A549 (cell line): ENCODE data around the gene MALAT1. TPM values are rescaled to one million over a fixed set of nuclear protein-coding genes. Genes with fewer than 3 reads are reported as not detected.

Experiments used
- ATAC-seq, 2 experiments: fragments of 200-7000 bp in 1 of 2; fragments of >200 bp in 1 of 2; cut with Nextera tagmentation in 1 of 2; cut with Tn5 transposase in 1 of 2; 3 replicates each; pipeline versions ENCODE4 v1.8.0 to v1.9.1; 2018 to 2020; ENCODE audit warnings: mild to moderate bottlenecking in 1 of 2, moderate library complexity in 1 of 2
- CTCF ChIA-PET: fragments of 300-600 bp; sonication (Branson Sonifier 250); formaldehyde crosslinking; extraction: SDS; loops from one replicate; lab custom pipeline; 2021; ENCODE audit warnings: antibody characterized with exemption, inconsistent platforms; lab: Yijun Ruan, JAX
- POLR2A ChIA-PET: fragments of 350-600 bp; formaldehyde crosslinking; extraction: SDS; loops from one replicate; lab custom pipeline; 2021; ENCODE audit warnings: antibody characterized with exemption, inconsistent platforms; lab: Yijun Ruan, JAX
- DNase-seq, 2 experiments: peaks; one replicate each; pipeline versions ENCODE4 v3.0.0 to v3.0.0-alpha.2; 2011 to 2016; ENCODE audit warnings: low read depth in 1 of 2, low spot score in 1 of 2
- FAIRE-seq: peaks from 2 replicates; lab custom pipeline; 2011; peaks lifted over from hg19 to GRCh38; lab: Jason Lieb, UNC
- H3K27ac ChIP-seq, 2 experiments: fragments of >200 bp; sonication (Bioruptor Twin); formaldehyde crosslinking; 3 replicates each; pipeline ENCODE4 v1.5.1; 2016 to 2017
- H3K4me1 ChIP-seq: fragments of >200 bp; sonication (Bioruptor Twin); formaldehyde crosslinking; 3 replicates; pipeline ENCODE4 v1.6.1; 2016
- H3K4me2 ChIP-seq: fragments of >200 bp; sonication (Bioruptor Twin); formaldehyde crosslinking; 3 replicates; pipeline ENCODE4 v1.6.1; 2016
- H3K4me3 ChIP-seq: fragments of >200 bp; sonication (Bioruptor Twin); formaldehyde crosslinking; 3 replicates; pipeline ENCODE4 v1.5.1; 2016
- H3K9me3 ChIP-seq: fragments of >200 bp; sonication (Bioruptor Twin); formaldehyde crosslinking; 3 replicates; pipeline ENCODE4 v1.6.1; 2016
- EHMT2 ChIP-seq: fragments of 200-600 bp; sonication (generic); IDR thresholded peaks from 2 replicates; pipeline ENCODE4 v1.6.1; 2016; ENCODE audit warnings: antibody characterized with exemption, low read depth, mild to moderate bottlenecking, moderate library complexity
- EP300 ChIP-seq, 2 experiments: fragments of >200 bp; sonication (Bioruptor Twin); formaldehyde crosslinking; IDR thresholded peaks; 2 replicates in 1 of 2; 3 replicates in 1 of 2; pipeline ENCODE4 v1.6.1; 2016 to 2017
- ESRRA ChIP-seq: fragments of 150-350 bp; IDR thresholded peaks from 2 replicates; pipeline ENCODE4 v1.6.1; 2014; ENCODE audit warnings: mild to moderate bottlenecking, low read length, borderline replicate concordance
- FOSL2 ChIP-seq, 2 experiments: fragments of 450-650 bp in 1 of 2; fragments of >200 bp in 1 of 2; sonication (Bioruptor Twin) in 1 of 2; formaldehyde crosslinking; IDR thresholded peaks; 2 replicates each; pipeline versions ENCODE4 v1.5.0 to v1.6.1; 2016 to 2020; ENCODE audit warnings: mild to moderate bottlenecking in 1 of 2, moderate library complexity in 1 of 2
- HOXB13 ChIP-seq: fragments of 250-450 bp; sonication (Bioruptor Pico); IDR thresholded peaks from 2 replicates; pipeline ENCODE4 v1.5.0; 2020; ENCODE audit warnings: low read depth, mild to moderate bottlenecking, moderate library complexity
- MAFK ChIP-seq: fragments of 450-650 bp; IDR thresholded peaks from 2 replicates; pipeline ENCODE4 v1.6.1; 2014; ENCODE audit not compliant: partially characterized antibody
- NR3C1 ChIP-seq: fragments of >200 bp; sonication (Bioruptor Twin); formaldehyde crosslinking; IDR thresholded peaks from 3 replicates; pipeline ENCODE4 v1.6.1; 2017
- POLR2AphosphoS2 ChIP-seq: conservative IDR thresholded peaks from 2 replicates; pipeline ENCODE4 v1.6.1; 2012; ENCODE audit warnings: low read length, improper control_type of control experiment, inconsistent platforms
- RAD21 ChIP-seq, 2 experiments: fragments of >200 bp in 1 of 2; sonication (Bioruptor Twin) in 1 of 2; formaldehyde crosslinking in 1 of 2; IDR thresholded peaks in 1 of 2; conservative IDR thresholded peaks in 1 of 2; 2 replicates in 1 of 2; 3 replicates in 1 of 2; pipeline ENCODE4 v1.6.1; 2012 to 2018; ENCODE audit warnings: inconsistent platforms in 1 of 2
- SMC3 ChIP-seq: fragments of >200 bp; sonication (Bioruptor Twin); formaldehyde crosslinking; IDR thresholded peaks from 3 replicates; pipeline ENCODE4 v1.6.1; 2018; ENCODE audit warnings: inconsistent platforms
- ZNF302 ChIP-seq: fragments of 250-450 bp; sonication (Bioruptor Pico); IDR thresholded peaks from 2 replicates; pipeline ENCODE4 v1.9.0; 2021; ENCODE audit warnings: inconsistent platforms, mild to moderate bottlenecking, moderate library complexity
- WGBS: methylation state at CpG from one replicate; pipeline ENCODE4 v1.1.6; 2017; ENCODE audit errors: missing lambda C conversion rate; 5-methylcytosine and 5-hydroxymethylcytosine counted together
- polyA plus RNA-seq, 4 experiments: library from polyadenylated mRNA; depleted of rRNA in 3 of 4; stranded (reverse); fragments of >200 nt; fragmentation: RNase III in 1 of 4; extraction: RNeasy Plus Mini Kit Qiagen cat#74134 plus additional on column Dnase treatment in 1 of 4; gene quantifications; 2 replicates in 3 of 4; 3 replicates in 1 of 4; pipeline ENCODE4 v1.2.3, GENCODE V29; 2011 to 2017
- TF ChIP-seq, protein P1 (sequence below): fragments of >200 bp; sonication (Bioruptor Twin); formaldehyde crosslinking; IDR thresholded peaks from 3 replicates; pipeline ENCODE4 v1.5.1; 2016
- TF ChIP-seq, protein P2 (sequence below): IDR thresholded peaks from 2 replicates; pipeline ENCODE4 v1.6.1; 2012
- TF ChIP-seq, protein P3 (sequence below): fragments of 450-650 bp; IDR thresholded peaks from 2 replicates; pipeline ENCODE4 v1.6.1; 2014; ENCODE audit warnings: antibody characterized with exemption

The MALAT1 gene
- polyA plus RNA-seq, 2 of the 4 experiments (the other 2 are of a cell fraction), result 188 to 1,041 TPM

DNA sequence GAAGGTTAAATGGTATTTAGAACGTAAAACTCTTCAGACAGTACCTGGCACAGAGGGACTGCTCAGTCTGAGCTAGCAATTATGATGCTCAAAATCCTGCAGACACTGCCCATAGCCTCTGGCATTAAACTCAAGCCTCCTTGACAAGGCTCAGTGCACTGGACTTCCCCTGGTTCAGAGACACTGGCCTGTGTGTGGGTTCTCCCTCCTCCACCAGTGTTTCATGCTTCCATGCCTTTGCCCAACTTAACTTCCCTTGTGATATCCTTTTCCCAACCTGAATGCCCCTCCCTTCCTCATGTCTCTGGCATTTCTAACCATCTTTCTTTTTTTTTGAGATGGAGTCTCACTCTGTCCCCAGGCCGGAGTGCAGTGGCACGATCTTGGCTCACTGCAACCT lies 50.3 kb downstream of the MALAT1 start:
- no peak overlapping the region for H3K27ac ChIP-seq
- H3K9me3 ChIP-seq, result no peaks in the 10 kb centered on the region
- no peak overlapping the region for H3K4me2 ChIP-seq
- DNase-seq (no peak), FAIRE-seq (no peak), ATAC-seq (no peak)
- TF ChIP-seq POLR2AphosphoS2, result no peak
- no peak for TF ChIP-seq HOXB13 (CRISPR knock-in tag)
- H3K4me3 ChIP-seq, result no peak overlapping the region
- peaks cover 23% of the 10 kb centered on the region for H3K4me1 ChIP-seq
- 95% methylated on average over 3 of the region's 3 CpGs for WGBS
- POLR2A ChIA-PET, result interaction anchor here (0.6 kb wide), 1 partner anchor 8 kb away, joined by 3 read pairs; no protein-coding TSS in a partner anchor
- CTCF ChIA-PET, result interaction anchor here (1.6 to 15.3 kb wide), 3 partner anchors 8 to 39 kb away, joined by 5 to 393 read pairs (median 10); partner anchors contain the start of genes FAM89B, LTBP3 and ZNRD2

DNA sequence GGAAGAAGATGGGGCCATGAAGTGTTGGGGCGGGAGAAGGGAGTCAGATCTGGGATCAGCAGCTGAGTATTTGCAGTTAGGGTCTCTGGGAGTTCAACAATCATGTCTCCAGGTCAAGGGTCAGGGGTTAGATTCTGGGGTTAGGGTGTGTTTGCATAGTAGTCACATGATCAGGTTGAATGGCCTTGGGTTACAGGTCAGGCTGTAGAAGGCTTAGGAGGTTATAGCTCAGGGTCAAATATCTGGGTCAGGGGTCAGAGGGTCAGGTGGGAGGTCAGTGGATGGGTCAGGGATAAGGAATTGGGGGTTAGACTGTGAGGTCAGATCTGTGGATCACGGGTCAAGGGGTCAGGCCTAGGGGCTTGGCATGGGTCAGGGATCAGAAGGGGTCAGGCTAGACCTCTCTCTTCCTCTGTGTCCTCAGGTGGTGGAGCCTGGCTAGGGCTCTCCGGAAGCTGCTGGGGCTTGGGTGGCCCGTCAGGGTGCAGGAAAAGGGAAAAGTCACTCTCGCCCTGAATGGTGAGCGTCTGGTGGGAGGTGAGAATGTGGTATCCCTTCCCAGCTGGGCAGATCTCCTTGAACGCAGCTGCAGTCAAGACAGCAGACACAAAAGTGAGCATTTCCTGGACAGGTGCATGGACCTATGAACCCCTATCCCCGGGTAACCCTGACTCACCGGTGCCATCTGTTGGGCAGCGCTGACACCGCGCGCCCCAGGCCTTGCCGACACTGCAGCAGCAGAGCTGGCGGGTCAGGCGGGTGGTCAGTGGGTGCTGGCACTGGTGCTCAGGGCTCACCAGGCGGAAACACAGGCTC lies 52.9 kb downstream of the MALAT1 start:
- DNase-seq (peak; percentile 58 to 81), ATAC-seq (peak; percentile 57 to 72; a peak in 5 of 6 replicates), FAIRE-seq (no peak)
- Histone ChIP-seq H3K4me2 (0 out of 3 replicates have a peak overlapping the region, but pooled peaks have one; percentile 7), H3K9me3 (no peaks in the 10 kb centered on the region), H3K4me1 (peaks cover 50% of the 10 kb centered on the region), H3K4me3 (no peak overlapping the region), H3K27ac (no peak overlapping the region; a peak in 1 of 6 replicates)
- WGBS, result 72% methylated on average over 16 of the region's 17 CpGs
- CTCF ChIA-PET, result interaction anchor here (0.5 to 8.0 kb wide), 26 partner anchors 9 to 479 kb away, joined by 3 to 148 read pairs (median 4); partner anchors contain the start of genes EHBP1L1, FAM89B, SCYL1 and ZNRD2
- TF ChIP-seq NR3C1 (no peak), ESRRA (peak; percentile 71), MAFK (peak; percentile 22), RAD21 (conservative IDR thresholded peaks at IDR 0.05 in 1 of 2, IDR thresholded peaks at IDR 0.05 in 1 of 2) (peak; percentile 42 to 52; a peak in 4 of 5 replicates), FOSL2 (IDR thresholded peaks at IDR 0.05) (no peak), FOSL2 (CRISPR knock-in tag; IDR thresholded peaks at IDR 0.05) (0 out of 2 replicates have a peak, but pooled peaks have one; percentile 16), ZNF302 (CRISPR knock-in tag) (no peak), EHMT2 (no peak), SMC3 (peak; percentile 35; the same call in 1 of the 3 replicates)
- TF ChIP-seq, protein P1, sequence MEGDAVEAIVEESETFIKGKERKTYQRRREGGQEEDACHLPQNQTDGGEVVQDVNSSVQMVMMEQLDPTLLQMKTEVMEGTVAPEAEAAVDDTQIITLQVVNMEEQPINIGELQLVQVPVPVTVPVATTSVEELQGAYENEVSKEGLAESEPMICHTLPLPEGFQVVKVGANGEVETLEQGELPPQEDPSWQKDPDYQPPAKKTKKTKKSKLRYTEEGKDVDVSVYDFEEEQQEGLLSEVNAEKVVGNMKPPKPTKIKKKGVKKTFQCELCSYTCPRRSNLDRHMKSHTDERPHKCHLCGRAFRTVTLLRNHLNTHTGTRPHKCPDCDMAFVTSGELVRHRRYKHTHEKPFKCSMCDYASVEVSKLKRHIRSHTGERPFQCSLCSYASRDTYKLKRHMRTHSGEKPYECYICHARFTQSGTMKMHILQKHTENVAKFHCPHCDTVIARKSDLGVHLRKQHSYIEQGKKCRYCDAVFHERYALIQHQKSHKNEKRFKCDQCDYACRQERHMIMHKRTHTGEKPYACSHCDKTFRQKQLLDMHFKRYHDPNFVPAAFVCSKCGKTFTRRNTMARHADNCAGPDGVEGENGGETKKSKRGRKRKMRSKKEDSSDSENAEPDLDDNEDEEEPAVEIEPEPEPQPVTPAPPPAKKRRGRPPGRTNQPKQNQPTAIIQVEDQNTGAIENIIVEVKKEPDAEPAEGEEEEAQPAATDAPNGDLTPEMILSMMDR, result peak; percentile 54
- TF ChIP-seq, protein P2, sequence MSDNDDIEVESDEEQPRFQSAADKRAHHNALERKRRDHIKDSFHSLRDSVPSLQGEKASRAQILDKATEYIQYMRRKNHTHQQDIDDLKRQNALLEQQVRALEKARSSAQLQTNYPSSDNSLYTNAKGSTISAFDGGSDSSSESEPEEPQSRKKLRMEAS, result 0 out of 2 replicates have a peak, but pooled peaks have one; percentile 36
- POLR2A ChIA-PET, result interaction anchor here (0.5 to 1.2 kb wide), 2 partner anchors 11 to 451 kb away, joined by 4 to 6 read pairs; no protein-coding TSS in a partner anchor

DNA sequence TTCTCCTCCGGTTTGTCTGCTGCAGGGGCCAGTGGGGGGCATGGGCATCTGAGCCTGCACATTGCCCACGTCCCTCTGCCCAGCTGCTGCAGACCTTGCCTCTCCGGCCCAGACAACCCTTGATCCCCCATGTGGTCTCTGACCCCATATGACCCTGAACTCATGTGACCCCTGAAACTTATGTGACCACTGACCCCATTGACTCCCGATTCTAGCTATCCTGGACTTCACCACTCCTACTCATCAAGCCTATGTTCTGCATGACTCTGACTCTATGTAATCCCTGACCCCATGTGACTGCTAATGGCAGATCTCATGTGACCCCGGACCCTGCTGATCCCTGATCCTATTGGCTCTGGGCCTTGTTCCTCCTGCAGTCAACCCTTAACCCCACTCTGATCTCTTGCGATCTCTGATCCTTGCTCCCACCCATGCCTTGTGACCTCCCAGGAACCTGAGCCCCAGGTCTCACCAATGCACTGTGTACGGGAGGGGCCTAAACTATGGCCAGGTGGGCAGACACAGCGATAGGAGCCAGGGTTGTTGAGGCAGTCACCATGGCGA lies 53.6 kb downstream of the MALAT1 start:
- Histone ChIP-seq H3K4me1 (peaks cover 54% of the 10 kb centered on the region), H3K27ac (peak overlapping the region in 1 of 2 experiments; percentile 99; a peak in 1 of 6 replicates), H3K9me3 (no peaks in the 10 kb centered on the region), H3K4me2 (peak overlapping the region; percentile 7; the same call in 1 of the 3 replicates), H3K4me3 (no peak overlapping the region)
- WGBS, result 71% methylated on average over 8 of the region's 9 CpGs
- FAIRE-seq (no peak), DNase-seq (no peak), ATAC-seq (no peak)
- CTCF ChIA-PET, result interaction anchor here (0.5 to 8.0 kb wide), 22 partner anchors 9 to 478 kb away, joined by 3 to 148 read pairs (median 5); partner anchors contain the start of genes EHBP1L1, FAM89B, SCYL1 and ZNRD2
- POLR2A ChIA-PET, result interaction anchor here (1.2 kb wide), 1 partner anchor 11 kb away, joined by 6 read pairs; no protein-coding TSS in a partner anchor
- TF ChIP-seq, protein P3, sequence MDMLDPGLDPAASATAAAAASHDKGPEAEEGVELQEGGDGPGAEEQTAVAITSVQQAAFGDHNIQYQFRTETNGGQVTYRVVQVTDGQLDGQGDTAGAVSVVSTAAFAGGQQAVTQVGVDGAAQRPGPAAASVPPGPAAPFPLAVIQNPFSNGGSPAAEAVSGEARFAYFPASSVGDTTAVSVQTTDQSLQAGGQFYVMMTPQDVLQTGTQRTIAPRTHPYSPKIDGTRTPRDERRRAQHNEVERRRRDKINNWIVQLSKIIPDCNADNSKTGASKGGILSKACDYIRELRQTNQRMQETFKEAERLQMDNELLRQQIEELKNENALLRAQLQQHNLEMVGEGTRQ, result peak; percentile 76
- no peak for TF ChIP-seq EP300 (IDR thresholded peaks at IDR 0.05)
